Ovary (tissue), 9 donors: ENCODE results near the gene DSCAM. TPM values are rescaled to one million over a fixed set of nuclear protein-coding genes. Genes with fewer than 3 reads are reported as not detected.

Experiments used
- DNase-seq, 5 donors: peaks; one replicate each; pipeline ENCODE4 v3.0.0-alpha.2; 2019 to 2020
- H3K27ac ChIP-seq, 2 donors: fragments of 200-600 bp; one replicate each; pipeline versions ENCODE4 v1.5.1 to v1.8.0; 2019 to 2022
- H3K27me3 ChIP-seq: fragments of 200-600 bp; one replicate; pipeline ENCODE4 v1.8.0; 2022
- H3K36me3 ChIP-seq: fragments of 200-600 bp; sonication (generic); one replicate; pipeline ENCODE4 v1.5.1; 2019
- H3K4me1 ChIP-seq: one replicate; pipeline ENCODE4 v1.8.1; 2013; ENCODE audit warnings: mild to moderate bottlenecking, moderate library complexity; ENCODE audit not compliant: insufficient read depth
- H3K4me3 ChIP-seq: fragments of 200-600 bp; sonication (generic); one replicate; pipeline ENCODE4 v1.5.1; 2017
- H3K9me3 ChIP-seq, 2 donors: fragments of 200-600 bp in 1 of 2; sonication (generic) in 1 of 2; one replicate each; pipeline versions ENCODE4 v1.5.1 to v1.8.1; 2013 to 2019; ENCODE audit warnings: mild to moderate bottlenecking in 1 of 2, moderate library complexity in 1 of 2
- EP300 ChIP-seq: sonication (generic); formaldehyde crosslinking; IDR thresholded peaks from one replicate; pipeline ENCODE4 v1.6.1; 2017; ENCODE audit warnings: antibody characterized with exemption
- POLR2A ChIP-seq: fragments of 450-650 bp; IDR thresholded peaks from one replicate; pipeline ENCODE4 v1.6.1; 2017; ENCODE audit warnings: antibody characterized with exemption, mild to moderate bottlenecking, moderate library complexity
- WGBS, 3 donors: extraction: QIAGEN DNeasy Blood & Tissue Kit in 1 of 3; methylation state at CpG; one replicate each; pipeline versions ENCODE4 v1.1.5 to v1.1.7; 2013 to 2017; 5-methylcytosine and 5-hydroxymethylcytosine counted together
- intact Hi-C, 4 donors: fragments of 100-400 bp; cut with DNase I; formaldehyde crosslinking; loops; one replicate each; pipeline versions ENCODE4 v1.11.0 to v1.15.1; 2022 to 2023
- polyA plus RNA-seq, 2 donors: library from polyadenylated mRNA; stranded (reverse); fragments of 200-250 nt in 1 of 2; fragments of 350-450 nt in 1 of 2; fragmentation: Illumina TruSeq in 1 of 2; extraction: RNeasy Lipid Tissue Mini Kit (QIAGEN cat#74804) in 1 of 2; gene quantifications; one replicate each; pipeline ENCODE4 v1.2.3, GENCODE V29; 2013 to 2014
- total RNA-seq, 7 donors: library from RNA; depleted of rRNA in 2 of 7; stranded (reverse); fragments of >200 nt in 2 of 7; fragmentation: NEBNext Ultra II Directional in 3 of 7; extraction: Animal tissue kit (Norgen Biotek cat#: 25700) in 3 of 7; gene quantifications; one replicate each; pipeline versions ENCODE4 v1.1.0 to v1.2.4, GENCODE V29; 2016 to 2023
- TF ChIP-seq, protein P1 (sequence below), 3 donors: fragments of 450-650 bp in 2 of 3; fragments of 200-600 bp in 1 of 3; IDR thresholded peaks; one replicate each; pipeline versions ENCODE4 v1.5.1 to v1.8.0; 2016 to 2022; ENCODE audit warnings: antibody characterized with exemption in 3 of 3, mild to moderate bottlenecking in 1 of 3
- donor health status: DM: no; HTN: no; CAD: no; lungs with moderate emphysema.
- donor health status: DM: no; HTN: no; CAD: no.
- donor health status: Bipolar disorder and iron deficiency.
- donor health status: DM: yes; HTN: yes; CAD: no.
- donor health status: DM: no; HTN: no; CAD: no.
- donor health status: DM: yes; HTN: yes; CAD: no.

DSCAM gene
- total and polyA plus RNA-seq, 9 donors: under 0.01 to 0.12 (median 0.04) TPM; not detected in 5

DNA sequence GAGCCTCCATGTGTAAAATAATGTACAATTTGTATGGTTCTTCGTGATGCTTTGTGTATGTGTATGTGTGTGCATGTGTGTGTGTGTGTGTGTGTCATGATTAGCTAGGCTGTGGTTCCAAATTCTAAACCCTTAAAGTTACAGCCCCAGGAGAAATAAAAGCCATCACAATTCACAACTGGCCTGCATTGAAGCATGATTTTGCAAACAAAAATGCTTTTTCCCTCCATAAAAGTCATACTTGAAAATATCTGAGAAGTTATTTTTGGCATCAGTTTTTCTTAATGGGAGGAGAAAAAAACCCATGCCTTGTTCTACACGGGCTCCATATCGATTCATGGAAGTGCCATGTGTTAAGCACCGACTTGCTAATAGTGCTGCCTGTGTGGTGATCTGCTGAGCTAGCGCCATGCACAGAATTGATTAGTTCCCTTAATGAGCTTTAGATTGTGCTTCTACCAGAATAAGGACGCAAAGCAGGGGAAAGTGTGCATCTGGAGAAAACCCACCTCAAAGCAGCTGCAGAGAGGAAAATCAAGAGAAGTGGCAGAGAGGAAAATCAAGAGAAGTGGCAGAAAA, 207.3 kb downstream of the DSCAM start:
- 60 to 73% (median 66%) methylated on average over 6 of the region's 6 CpGs for WGBS, 3 donors
- Histone ChIP-seq H3K4me1 (no peaks in the 10 kb centered on the region), H3K27me3 (no peaks in the 10 kb centered on the region), H3K4me3 (no peak overlapping the region), H3K36me3 (no peaks in the 10 kb centered on the region), H3K27ac (no peak overlapping the region), H3K9me3 (no peaks in the 10 kb centered on the region)
- intact Hi-C loops: no loop called here
- no peak for DNase-seq
- TF ChIP-seq, protein P1, sequence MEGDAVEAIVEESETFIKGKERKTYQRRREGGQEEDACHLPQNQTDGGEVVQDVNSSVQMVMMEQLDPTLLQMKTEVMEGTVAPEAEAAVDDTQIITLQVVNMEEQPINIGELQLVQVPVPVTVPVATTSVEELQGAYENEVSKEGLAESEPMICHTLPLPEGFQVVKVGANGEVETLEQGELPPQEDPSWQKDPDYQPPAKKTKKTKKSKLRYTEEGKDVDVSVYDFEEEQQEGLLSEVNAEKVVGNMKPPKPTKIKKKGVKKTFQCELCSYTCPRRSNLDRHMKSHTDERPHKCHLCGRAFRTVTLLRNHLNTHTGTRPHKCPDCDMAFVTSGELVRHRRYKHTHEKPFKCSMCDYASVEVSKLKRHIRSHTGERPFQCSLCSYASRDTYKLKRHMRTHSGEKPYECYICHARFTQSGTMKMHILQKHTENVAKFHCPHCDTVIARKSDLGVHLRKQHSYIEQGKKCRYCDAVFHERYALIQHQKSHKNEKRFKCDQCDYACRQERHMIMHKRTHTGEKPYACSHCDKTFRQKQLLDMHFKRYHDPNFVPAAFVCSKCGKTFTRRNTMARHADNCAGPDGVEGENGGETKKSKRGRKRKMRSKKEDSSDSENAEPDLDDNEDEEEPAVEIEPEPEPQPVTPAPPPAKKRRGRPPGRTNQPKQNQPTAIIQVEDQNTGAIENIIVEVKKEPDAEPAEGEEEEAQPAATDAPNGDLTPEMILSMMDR (IDR thresholded peaks at IDR 0.05): no peak
- TF ChIP-seq POLR2A (no peak), EP300 (no peak)

DNA sequence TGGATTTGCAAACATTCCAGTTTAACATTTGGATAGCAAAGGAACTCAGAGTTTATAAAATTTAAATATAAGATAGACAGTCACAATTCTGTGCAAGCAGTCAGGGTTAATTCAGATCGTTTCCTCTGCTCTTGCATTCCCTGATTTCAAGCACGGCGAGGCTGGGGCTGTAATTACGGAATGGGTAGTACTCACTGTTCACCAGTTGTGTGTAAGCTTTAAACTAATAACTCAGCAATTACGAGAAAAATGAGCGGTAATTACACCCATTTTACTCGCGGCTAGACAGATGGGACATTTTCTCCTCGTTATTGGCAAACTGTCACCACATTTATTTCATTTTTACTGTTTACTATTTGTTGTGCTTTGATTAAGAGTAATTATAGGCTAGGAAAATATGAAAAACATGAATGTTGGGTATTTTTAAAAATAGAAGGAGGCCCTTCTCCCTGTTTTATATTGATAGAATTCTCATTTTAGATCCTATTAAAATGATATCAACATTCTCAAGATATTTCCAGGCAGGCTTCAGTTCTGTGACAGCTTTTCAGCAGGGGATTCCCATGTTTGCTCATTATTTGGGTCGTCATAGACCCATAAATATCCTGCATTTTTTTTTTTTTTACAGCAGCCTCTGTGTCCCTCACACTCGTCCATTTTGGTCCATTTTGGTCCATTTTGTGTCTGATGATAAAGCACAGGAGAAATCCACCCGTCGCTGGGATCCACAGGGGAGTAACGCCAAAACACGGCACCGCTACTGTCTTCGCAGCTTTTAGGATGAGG, 208.3 kb downstream of the DSCAM start:
- intact Hi-C loops: no loop called here
- H3K9me3 ChIP-seq: no peaks in the 10 kb centered on the region
- no peaks in the 10 kb centered on the region for H3K27me3 ChIP-seq
- TF ChIP-seq, protein P1 (IDR thresholded peaks at IDR 0.05): no peak
- TF ChIP-seq POLR2A (no peak), EP300 (no peak)
- H3K4me3 ChIP-seq: no peak overlapping the region
- no peak for DNase-seq
- H3K27ac ChIP-seq: no peak overlapping the region
- WGBS, 3 donors: 68 to 72% (median 70%) methylated on average over 17 of the region's 17 CpGs
- H3K4me1 ChIP-seq: no peaks in the 10 kb centered on the region
- H3K36me3 ChIP-seq: no peaks in the 10 kb centered on the region

DNA sequence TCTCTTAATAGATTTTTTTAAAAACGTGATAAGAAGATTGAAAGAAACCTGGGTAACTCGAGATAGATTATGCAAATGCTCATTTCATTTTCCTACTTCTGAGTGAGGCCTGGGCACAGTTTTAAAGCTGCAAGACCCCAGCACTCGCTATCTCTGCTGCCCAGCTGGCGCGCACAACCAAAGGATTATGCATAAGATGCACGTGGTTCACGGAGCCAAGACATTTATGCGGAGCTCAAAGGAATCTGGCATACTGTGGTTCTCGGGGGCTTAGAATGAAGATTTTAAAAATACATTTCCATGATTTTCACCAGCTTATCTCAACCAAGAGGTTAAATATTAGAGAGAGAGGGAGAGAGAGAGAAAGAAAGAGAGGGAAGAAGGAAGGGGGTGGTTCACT, 210.9 kb downstream of the DSCAM start:
- WGBS, 3 donors: 56 to 72% (median 66%) methylated on average over 9 of the region's 9 CpGs
- intact Hi-C loops: no loop called here

DNA sequence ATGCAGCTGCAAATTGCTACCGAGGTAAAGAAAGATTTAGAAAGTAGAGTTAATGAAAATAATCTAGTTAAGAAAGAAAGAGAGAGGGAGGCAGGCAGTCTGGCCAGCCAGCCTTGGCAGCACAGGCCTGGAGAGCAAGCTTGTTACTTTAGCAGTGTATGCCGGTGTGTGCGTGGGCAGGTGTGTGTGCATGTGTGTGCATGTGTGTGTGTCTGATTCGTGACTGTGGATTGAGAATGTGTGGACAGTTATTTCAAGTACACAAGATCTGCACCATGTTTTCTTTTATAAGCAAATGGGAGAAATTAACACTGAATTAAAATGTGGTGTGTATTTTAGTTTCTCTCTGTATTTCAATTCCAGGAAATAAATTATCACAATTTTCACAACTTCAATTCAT, 211.6 kb downstream of the DSCAM start:
- no peak overlapping the region for H3K27ac ChIP-seq
- H3K27me3 ChIP-seq: no peaks in the 10 kb centered on the region
- no peak overlapping the region for H3K4me3 ChIP-seq
- no peaks in the 10 kb centered on the region for H3K4me1 ChIP-seq
- TF ChIP-seq POLR2A (no peak), EP300 (no peak)
- TF ChIP-seq, protein P1 (IDR thresholded peaks at IDR 0.05): no peak
- no peaks in the 10 kb centered on the region for H3K36me3 ChIP-seq
- no peaks in the 10 kb centered on the region for H3K9me3 ChIP-seq
- DNase-seq: no peak
- intact Hi-C loops: no loop called here
- WGBS, 3 donors: 49 to 68% (median 51%) methylated on average over 4 of the region's 4 CpGs

More for the DNA sequence above, 210.9 kb downstream of the DSCAM start:
- no peaks in the 10 kb centered on the region for H3K9me3 ChIP-seq
- no peaks in the 10 kb centered on the region for H3K4me1 ChIP-seq
- no peak overlapping the region for H3K27ac ChIP-seq
- no peaks in the 10 kb centered on the region for H3K27me3 ChIP-seq
- TF ChIP-seq POLR2A: no peak
- TF ChIP-seq, protein P1 (IDR thresholded peaks at IDR 0.05): no peak
- no peak for TF ChIP-seq EP300
- no peaks in the 10 kb centered on the region for H3K36me3 ChIP-seq
- H3K4me3 ChIP-seq: no peak overlapping the region
- no peak for DNase-seq
